Stimulated activated CD8-positive, alpha-beta memory T cell treated with anti-CD3 and anti-CD28 coated beads, Interleukin-4, amount 100 ng/mL, for 48 hours (primary cell): Measurements from ENCODE around the gene CCL23.
A peak's percentile ranks its signal among the peaks of the same experiment; 100 is the strongest.
"Not testable (repeated sequence)": the region's sequence is repeated elsewhere in the genome, so short reads cannot be mapped to it uniquely, and the experiment has no call there.

Experiments used
- DNase-seq: peaks from one replicate; pipeline ENCODE4 v3.0.0-alpha.2; 2020

Gene CCL23

GRCh38 chr17:36002631-36003030, 15.1 kb downstream of the CCL23 start:
- DNase-seq = no peak

GRCh38 chr17:36001862-36002603, 15.7 kb downstream of the CCL23 start:
- no peak for DNase-seq

GRCh38 chr17:36001110-36001771, 16.5 kb downstream of the CCL23 start, which contains the start of gene CCL15:
TSS of gene CCL15 (minus strand) at chr17:36001553. CDS start at chr17:36001492, 61 bp downstream.
- DNase-seq = no peak

GRCh38 chr17:36000732-36001109, 17.1 kb downstream of the CCL23 start:
- no peak for DNase-seq

GRCh38 chr17:35998756-35999155, 19.0 kb downstream of the CCL23 start:
- no peak for DNase-seq

GRCh38 chr17:35998018-35998545, 19.7 kb downstream of the CCL23 start:
- DNase-seq = no peak

- DNase-seq = not testable (repeated sequence)
These were observed 22.4 kb downstream of the CCL23 start for GRCh38 chr17:35995346-35995745.

GRCh38 chr17:35991075-35991474, 26.7 kb downstream of the CCL23 start:
- no peak for DNase-seq

- no peak for DNase-seq
These were observed 29.6 kb downstream of the CCL23 start for GRCh38 chr17:35988164-35988563.

GRCh38 chr17:35986643-35987042, 31.1 kb downstream of the CCL23 start, which contains the start of gene CCL14:
TSS of gene CCL14 (minus strand) at chr17:35986729. CDS start at chr17:35986649, 80 bp downstream.
- DNase-seq = no peak

GRCh38 chr17:35984140-35984539, 33.6 kb downstream of the CCL23 start:
- no peak for DNase-seq

GRCh38 chr17:35982409-35983191, 35.2 kb downstream of the CCL23 start:
- no peak for DNase-seq

- peak; percentile 36 for DNase-seq
These were observed 35.9 kb downstream of the CCL23 start for GRCh38 chr17:35981908-35982330.

GRCh38 chr17:35981246-35981645, 36.5 kb downstream of the CCL23 start, which contains the start of gene CCL16:
TSS of gene CCL16 (minus strand) at chr17:35981497. CDS start at chr17:35981420, 77 bp downstream.
- no peak for DNase-seq

- no peak for DNase-seq
These were observed 39.4 kb downstream of the CCL23 start for GRCh38 chr17:35978346-35978745.

- DNase-seq = no peak
These were observed 40.3 kb downstream of the CCL23 start for GRCh38 chr17:35977509-35977908.

- no peak for DNase-seq
These were observed 44.2 kb downstream of the CCL23 start for GRCh38 chr17:35973333-35974260.

GRCh38 chr17:35972945-35973332, 44.8 kb downstream of the CCL23 start:
- no peak for DNase-seq

GRCh38 chr17:35972535-35972934, 45.2 kb downstream of the CCL23 start:
- no peak for DNase-seq

- DNase-seq = no peak
These were observed 45.7 kb downstream of the CCL23 start for GRCh38 chr17:35972066-35972465.

- peak; percentile 88 for DNase-seq
These were observed 48.0 kb downstream of the CCL23 start for GRCh38 chr17:35969558-35970380.
